Gastroesophageal sphincter (tissue), 3 donors: ENCODE results near the gene TRIM17.

ENCODE experiments used
- EP300 ChIP-seq: sonication (generic); formaldehyde crosslinking; IDR thresholded peaks from one replicate; pipeline ENCODE4 v1.6.1; 2017; ENCODE audit warnings: antibody characterized with exemption, mild to moderate bottlenecking
- POLR2A ChIP-seq, 2 donors: fragments of 450-650 bp; IDR thresholded peaks; one replicate each; pipeline ENCODE4 v1.6.1; 2017; ENCODE audit warnings: antibody characterized with exemption in 2 of 2, mild to moderate bottlenecking in 2 of 2, moderate library complexity in 1 of 2
- POLR2AphosphoS5 ChIP-seq: sonication (generic); formaldehyde crosslinking; IDR thresholded peaks from one replicate; pipeline ENCODE4 v1.6.1; 2017; ENCODE audit warnings: antibody characterized with exemption
- TF ChIP-seq, protein P1 (sequence below), 4 experiments: fragments of 200-600 bp in 2 of 4; fragments of 450-650 bp in 2 of 4; sonication (generic) in 1 of 4; IDR thresholded peaks; one replicate each; pipeline ENCODE4 v1.5.1; 2017 to 2019; ENCODE audit warnings: antibody characterized with exemption in 4 of 4, mild to moderate bottlenecking in 2 of 4, moderate library complexity in 2 of 4

DNA sequence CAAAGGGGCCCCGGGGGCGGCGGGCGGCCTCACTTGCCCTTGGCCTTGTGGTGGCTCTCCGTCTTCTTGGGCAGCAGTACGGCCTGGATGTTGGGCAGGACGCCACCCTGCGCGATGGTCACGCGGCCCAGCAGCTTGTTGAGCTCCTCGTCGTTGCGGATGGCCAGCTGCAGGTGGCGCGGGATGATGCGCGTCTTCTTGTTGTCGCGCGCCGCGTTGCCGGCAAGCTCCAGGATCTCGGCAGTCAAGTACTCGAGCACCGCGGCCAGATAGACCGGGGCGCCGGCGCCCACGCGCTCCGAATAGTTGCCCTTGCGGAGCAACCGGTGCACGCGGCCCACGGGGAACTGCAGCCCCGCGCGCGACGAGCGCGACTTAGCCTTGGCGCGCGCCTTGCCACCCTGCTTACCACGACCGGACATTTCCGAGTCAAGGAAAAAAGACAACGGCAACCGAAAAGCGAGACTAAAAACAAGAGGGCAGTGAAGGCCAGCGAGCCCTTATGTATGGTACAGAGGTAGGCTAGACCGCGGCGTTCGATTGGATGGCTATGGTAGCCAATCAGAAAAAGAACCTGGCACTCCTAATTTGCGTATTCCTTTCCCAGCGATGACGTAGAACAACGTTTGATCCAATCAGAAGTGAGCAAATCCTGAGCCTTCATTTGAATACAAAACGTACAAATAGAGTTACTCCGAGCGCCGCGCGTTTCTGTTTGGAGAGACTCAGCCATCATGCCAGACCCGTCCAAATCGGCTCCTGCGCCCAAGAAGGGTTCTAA lies 40.9 kb upstream of the TRIM17 start:
- peak in 1 of 2 donors; percentile 55 for TF ChIP-seq POLR2A (IDR thresholded peaks at IDR 0.05)
- TF ChIP-seq, protein P1, sequence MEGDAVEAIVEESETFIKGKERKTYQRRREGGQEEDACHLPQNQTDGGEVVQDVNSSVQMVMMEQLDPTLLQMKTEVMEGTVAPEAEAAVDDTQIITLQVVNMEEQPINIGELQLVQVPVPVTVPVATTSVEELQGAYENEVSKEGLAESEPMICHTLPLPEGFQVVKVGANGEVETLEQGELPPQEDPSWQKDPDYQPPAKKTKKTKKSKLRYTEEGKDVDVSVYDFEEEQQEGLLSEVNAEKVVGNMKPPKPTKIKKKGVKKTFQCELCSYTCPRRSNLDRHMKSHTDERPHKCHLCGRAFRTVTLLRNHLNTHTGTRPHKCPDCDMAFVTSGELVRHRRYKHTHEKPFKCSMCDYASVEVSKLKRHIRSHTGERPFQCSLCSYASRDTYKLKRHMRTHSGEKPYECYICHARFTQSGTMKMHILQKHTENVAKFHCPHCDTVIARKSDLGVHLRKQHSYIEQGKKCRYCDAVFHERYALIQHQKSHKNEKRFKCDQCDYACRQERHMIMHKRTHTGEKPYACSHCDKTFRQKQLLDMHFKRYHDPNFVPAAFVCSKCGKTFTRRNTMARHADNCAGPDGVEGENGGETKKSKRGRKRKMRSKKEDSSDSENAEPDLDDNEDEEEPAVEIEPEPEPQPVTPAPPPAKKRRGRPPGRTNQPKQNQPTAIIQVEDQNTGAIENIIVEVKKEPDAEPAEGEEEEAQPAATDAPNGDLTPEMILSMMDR (IDR thresholded peaks at IDR 0.05) = peak in 3 of 4 experiments; percentile 2 to 30 (median 22)
- TF ChIP-seq POLR2AphosphoS5 = peak; percentile 51
- TF ChIP-seq EP300 = no peak
